ENCODE data around the gene PHOSPHO1.

Gene PHOSPHO1

DNA sequence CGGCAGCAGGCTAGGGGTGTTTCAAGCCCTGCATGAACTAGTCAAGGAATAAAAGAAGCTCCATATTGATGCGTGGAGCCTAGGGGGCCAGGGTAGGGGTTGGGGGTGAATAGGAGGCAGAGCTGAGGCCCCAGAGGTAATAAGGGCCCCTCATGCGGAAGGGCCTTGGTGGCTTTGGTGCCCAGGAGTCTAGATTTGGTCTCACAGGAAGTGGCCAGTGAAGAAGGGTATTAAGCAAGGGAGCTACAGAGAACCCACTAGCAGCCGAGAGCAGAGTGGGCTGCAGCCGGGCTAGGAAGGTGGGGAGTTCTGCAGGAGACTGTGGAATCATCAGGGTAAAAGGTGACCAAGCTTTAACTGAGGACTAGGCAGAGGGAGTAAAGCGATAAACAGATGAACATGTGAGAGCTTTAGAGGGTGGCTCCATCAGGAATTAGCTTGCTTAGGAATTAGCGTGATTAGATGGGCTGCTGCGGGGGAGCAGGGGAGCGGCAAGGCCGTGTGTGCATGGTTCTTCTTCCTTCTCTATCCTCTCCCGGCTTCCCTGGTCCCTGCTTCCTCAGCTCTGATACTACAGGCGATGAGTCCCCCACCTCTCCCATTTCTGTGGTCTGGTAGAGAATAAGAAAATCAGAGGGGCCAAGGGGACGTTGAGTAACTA is 30.0 kb downstream of the PHOSPHO1 start:
- Histone ChIP-seq H3K27ac (ENCODE audit: low read depth, low read length) (no peak overlapping the region), H3K36me3 (ENCODE audit: insufficient read depth, low read length) (no peaks in the 10 kb centered on the region), H3K4me3 (ENCODE audit: low read length) (no peak overlapping the region), H3K9ac (ENCODE audit: low read depth, low read length) (no peak overlapping the region), H3K9me3 (ENCODE audit: insufficient read depth, low read depth, low read length) (no peaks in the 10 kb centered on the region), H3K4me1 (ENCODE audit: insufficient read depth, low read length) (no peaks in the 10 kb centered on the region), H3K27me3 (ENCODE audit: insufficient read depth, low read length) (no peaks in the 10 kb centered on the region)
- 90% methylated on average over 11 of the region's 13 CpGs for WGBS

DNA sequence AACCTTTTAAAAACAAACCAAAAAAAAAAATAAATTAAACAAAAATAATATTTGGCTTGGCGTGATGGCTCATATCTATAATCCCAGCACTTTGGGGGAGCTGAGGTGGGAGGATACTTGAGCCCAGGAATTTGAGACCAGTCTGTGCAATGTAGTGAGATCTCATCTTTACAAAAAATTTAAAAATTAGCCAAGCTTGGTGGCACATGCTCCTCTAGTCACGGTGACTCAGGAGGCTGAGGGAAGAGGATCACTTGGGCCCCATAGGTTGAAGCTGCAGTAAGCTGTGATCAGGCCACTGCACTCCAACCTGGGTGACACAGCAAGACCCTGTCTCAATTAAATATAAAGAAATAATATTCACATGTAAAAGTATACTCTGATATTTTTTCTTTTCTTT is 32.4 kb downstream of the PHOSPHO1 start:
- Histone ChIP-seq H3K9ac (ENCODE audit: low read depth, low read length) (no peak overlapping the region), H3K4me3 (ENCODE audit: low read length) (no peak overlapping the region), H3K27me3 (ENCODE audit: insufficient read depth, low read length) (no peaks in the 10 kb centered on the region), H3K36me3 (ENCODE audit: insufficient read depth, low read length) (no peaks in the 10 kb centered on the region), H3K27ac (ENCODE audit: low read depth, low read length) (no peak overlapping the region), H3K4me1 (ENCODE audit: insufficient read depth, low read length) (no peaks in the 10 kb centered on the region), H3K9me3 (ENCODE audit: insufficient read depth, low read depth, low read length) (no peaks in the 10 kb centered on the region)
- 73% methylated on average over 2 of the region's 2 CpGs for WGBS

DNA sequence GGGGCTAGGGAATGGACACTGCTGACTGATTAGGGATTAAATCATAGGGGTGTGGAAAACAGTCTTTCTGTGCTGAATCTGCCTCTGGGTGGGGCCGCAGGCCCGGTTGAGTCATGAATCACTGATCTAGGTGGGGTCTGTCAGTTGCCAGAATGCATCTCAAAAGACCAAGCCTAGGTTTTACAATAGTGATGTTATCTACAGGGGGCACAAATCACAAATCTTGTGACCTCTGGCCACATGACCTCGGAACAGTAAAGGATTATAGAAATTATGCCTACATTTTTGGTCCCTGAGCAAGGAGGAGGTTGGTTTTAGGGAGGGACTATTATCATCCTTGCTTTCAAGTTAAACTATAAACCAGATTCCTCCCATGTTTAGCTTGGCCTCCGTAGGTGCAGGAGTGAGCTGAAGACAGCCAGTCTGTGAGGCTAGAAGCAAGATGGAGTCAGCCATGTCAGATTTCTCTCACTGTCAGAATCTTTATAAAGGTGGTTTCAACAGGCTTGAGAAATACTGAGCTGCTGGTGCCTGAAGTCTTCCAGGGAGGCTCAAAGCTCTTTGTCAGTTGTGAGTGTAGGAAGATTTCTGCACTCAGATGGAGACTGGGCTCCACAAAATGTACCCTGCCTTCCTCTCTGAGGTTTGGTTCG is 33.1 kb downstream of the PHOSPHO1 start:
- Histone ChIP-seq H3K36me3 (ENCODE audit: insufficient read depth, low read length) (no peaks in the 10 kb centered on the region), H3K9ac (ENCODE audit: low read depth, low read length) (no peak overlapping the region), H3K4me3 (ENCODE audit: low read length) (no peak overlapping the region), H3K9me3 (ENCODE audit: insufficient read depth, low read depth, low read length) (no peaks in the 10 kb centered on the region), H3K27me3 (ENCODE audit: insufficient read depth, low read length) (no peaks in the 10 kb centered on the region), H3K27ac (ENCODE audit: low read depth, low read length) (no peak overlapping the region), H3K4me1 (ENCODE audit: insufficient read depth, low read length) (no peaks in the 10 kb centered on the region)
- 73% methylated on average over 5 of the region's 5 CpGs for WGBS

DNA sequence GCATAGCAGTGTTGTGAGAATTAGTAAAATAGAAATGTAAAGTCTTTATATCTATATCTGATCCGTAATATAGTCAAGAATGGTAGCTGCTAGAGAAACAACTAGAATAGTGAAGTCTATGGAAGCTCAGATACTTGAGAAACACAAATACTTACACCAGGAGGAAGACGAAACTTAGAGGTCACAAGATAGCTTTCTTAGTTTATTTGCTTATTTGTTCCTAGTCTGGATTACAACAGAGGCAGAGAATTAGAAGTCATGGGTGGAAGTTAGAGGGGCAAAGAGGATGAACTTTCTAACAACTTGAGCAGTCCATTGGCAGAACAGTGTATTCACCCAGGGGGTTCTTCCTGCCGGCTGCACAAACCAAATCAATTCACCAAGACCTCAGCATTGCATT is 34.1 kb downstream of the PHOSPHO1 start:
- WGBS = 78% methylated on average over 2 of the region's 3 CpGs
- Histone ChIP-seq H3K4me3 (ENCODE audit: low read length) (no peak overlapping the region), H3K36me3 (ENCODE audit: insufficient read depth, low read length) (no peaks in the 10 kb centered on the region), H3K4me1 (ENCODE audit: insufficient read depth, low read length) (no peaks in the 10 kb centered on the region), H3K27me3 (ENCODE audit: insufficient read depth, low read length) (no peaks in the 10 kb centered on the region), H3K9me3 (ENCODE audit: insufficient read depth, low read depth, low read length) (no peaks in the 10 kb centered on the region), H3K27ac (ENCODE audit: low read depth, low read length) (no peak overlapping the region), H3K9ac (ENCODE audit: low read depth, low read length) (no peak overlapping the region)

GRCh38 chr17:49195751-49196150 is 34.8 kb downstream of the PHOSPHO1 start:
- Histone ChIP-seq H3K27me3 (ENCODE audit: insufficient read depth, low read length) (no peaks in the 10 kb centered on the region), H3K36me3 (ENCODE audit: insufficient read depth, low read length) (no peaks in the 10 kb centered on the region), H3K4me1 (ENCODE audit: insufficient read depth, low read length) (no peaks in the 10 kb centered on the region), H3K4me3 (ENCODE audit: low read length) (no peak overlapping the region), H3K9me3 (ENCODE audit: insufficient read depth, low read depth, low read length) (no peaks in the 10 kb centered on the region), H3K27ac (ENCODE audit: low read depth, low read length) (no peak overlapping the region), H3K9ac (ENCODE audit: low read depth, low read length) (no peak overlapping the region)
- WGBS = no CpG with 5 or more reads among the region's 4 CpGs

DNA sequence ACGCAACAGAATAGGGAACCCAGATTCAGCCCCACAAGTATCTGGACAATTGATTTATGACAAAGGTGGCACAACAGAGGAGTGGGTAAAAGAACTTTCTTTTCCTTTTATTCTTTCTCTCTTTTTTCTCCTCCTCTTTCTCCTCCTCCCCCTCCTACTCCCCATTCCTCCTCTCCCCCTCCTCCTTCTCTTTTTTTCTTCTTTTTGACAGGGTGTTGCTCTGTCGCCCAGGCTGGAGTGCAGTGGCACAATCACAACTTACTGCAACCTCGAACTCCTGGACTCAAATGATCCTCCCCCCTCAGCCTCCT is 36.3 kb downstream of the PHOSPHO1 start:
- no peaks in the 10 kb centered on the region for H3K27me3 ChIP-seq (ENCODE audit: insufficient read depth, low read length)
- no peak overlapping the region for H3K9ac ChIP-seq (ENCODE audit: low read depth, low read length)
- H3K36me3 ChIP-seq (ENCODE audit: insufficient read depth, low read length) = no peaks in the 10 kb centered on the region
- H3K27ac ChIP-seq (ENCODE audit: low read depth, low read length) = no peak overlapping the region
- WGBS = 72% methylated on average over 3 of the region's 3 CpGs
- H3K4me3 ChIP-seq (ENCODE audit: low read length) = peak overlapping the region; percentile 89
- no peaks in the 10 kb centered on the region for H3K9me3 ChIP-seq (ENCODE audit: insufficient read depth, low read depth, low read length)
- H3K4me1 ChIP-seq (ENCODE audit: insufficient read depth, low read length) = no peaks in the 10 kb centered on the region

GRCh38 chr17:49193513-49194296 is 36.9 kb downstream of the PHOSPHO1 start:
- Histone ChIP-seq H3K27me3 (ENCODE audit: insufficient read depth, low read length) (no peaks in the 10 kb centered on the region), H3K36me3 (ENCODE audit: insufficient read depth, low read length) (no peaks in the 10 kb centered on the region), H3K4me1 (ENCODE audit: insufficient read depth, low read length) (no peaks in the 10 kb centered on the region), H3K27ac (ENCODE audit: low read depth, low read length) (no peak overlapping the region), H3K4me3 (ENCODE audit: low read length) (peak overlapping the region; percentile 89), H3K9ac (ENCODE audit: low read depth, low read length) (peak overlapping the region; percentile 27), H3K9me3 (ENCODE audit: insufficient read depth, low read depth, low read length) (no peaks in the 10 kb centered on the region)
- 10% methylated on average over 19 of the region's 21 CpGs for WGBS

- H3K4me1 ChIP-seq (ENCODE audit: insufficient read depth, low read length) = no peaks in the 10 kb centered on the region
- peak overlapping the region; percentile 93 for H3K27ac ChIP-seq (ENCODE audit: low read depth, low read length)
- under 1% methylated on average over 53 of the region's 53 CpGs for WGBS
- H3K27me3 ChIP-seq (ENCODE audit: insufficient read depth, low read length) = no peaks in the 10 kb centered on the region
- peak overlapping the region; percentile 93 for H3K9ac ChIP-seq (ENCODE audit: low read depth, low read length)
- no peaks in the 10 kb centered on the region for H3K36me3 ChIP-seq (ENCODE audit: insufficient read depth, low read length)
- no peaks in the 10 kb centered on the region for H3K9me3 ChIP-seq (ENCODE audit: insufficient read depth, low read depth, low read length)
- H3K4me3 ChIP-seq (ENCODE audit: low read length) = peak overlapping the region; percentile 89
These were observed 38.5 kb downstream of the PHOSPHO1 start for GRCh38 chr17:49191917-49192741.

- H3K36me3 ChIP-seq (ENCODE audit: insufficient read depth, low read length) = no peaks in the 10 kb centered on the region
- H3K9ac ChIP-seq (ENCODE audit: low read depth, low read length) = peak overlapping the region; percentile 93
- H3K4me1 ChIP-seq (ENCODE audit: insufficient read depth, low read length) = no peaks in the 10 kb centered on the region
- H3K27ac ChIP-seq (ENCODE audit: low read depth, low read length) = peak overlapping the region; percentile 93; the same call in 1 of the 2 replicates
- peak overlapping the region; percentile 89 for H3K4me3 ChIP-seq (ENCODE audit: low read length)
- 5% methylated on average over 5 of the region's 8 CpGs for WGBS
- H3K9me3 ChIP-seq (ENCODE audit: insufficient read depth, low read depth, low read length) = no peaks in the 10 kb centered on the region
- H3K27me3 ChIP-seq (ENCODE audit: insufficient read depth, low read length) = no peaks in the 10 kb centered on the region
These were observed 39.1 kb downstream of the PHOSPHO1 start for GRCh38 chr17:49191409-49191916.

GRCh38 chr17:49190932-49191331 is 39.7 kb downstream of the PHOSPHO1 start:
- no peak overlapping the region for H3K27ac ChIP-seq (ENCODE audit: low read depth, low read length)
- WGBS = 86% methylated on average over 3 of the region's 4 CpGs
- H3K36me3 ChIP-seq (ENCODE audit: insufficient read depth, low read length) = no peaks in the 10 kb centered on the region
- H3K4me3 ChIP-seq (ENCODE audit: low read length) = peak overlapping the region; percentile 14; the same call in 1 of the 2 replicates
- no peaks in the 10 kb centered on the region for H3K27me3 ChIP-seq (ENCODE audit: insufficient read depth, low read length)
- H3K4me1 ChIP-seq (ENCODE audit: insufficient read depth, low read length) = no peaks in the 10 kb centered on the region
- no peaks in the 10 kb centered on the region for H3K9me3 ChIP-seq (ENCODE audit: insufficient read depth, low read depth, low read length)
- H3K9ac ChIP-seq (ENCODE audit: low read depth, low read length) = no peak overlapping the region
